ENCODE results near the gene DCHS2.

Gene DCHS2

DNA sequence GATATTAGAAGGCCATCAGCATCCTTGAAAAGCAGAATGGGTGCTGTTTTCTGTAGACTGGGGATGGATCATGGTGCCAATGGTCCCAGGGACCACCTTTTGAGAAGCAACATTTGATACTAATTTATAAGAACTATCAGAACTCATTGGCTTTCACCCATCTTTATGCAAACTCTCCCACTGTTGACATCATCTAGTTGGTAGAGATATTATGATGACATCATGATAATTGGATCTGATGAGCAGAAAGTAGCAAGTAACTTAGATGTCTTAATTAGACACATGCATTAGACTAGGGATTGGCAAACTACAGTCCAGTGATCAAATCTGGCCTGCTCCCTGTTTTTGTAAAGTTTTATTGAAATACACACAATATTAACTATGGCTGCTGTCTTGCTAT lies 181.0 kb downstream of the DCHS2 start:
- H3K9ac ChIP-seq (ENCODE audit: low read length) = no peak overlapping the region
- H3K4me1 ChIP-seq (ENCODE audit: insufficient read depth, low read length) = no peaks in the 10 kb centered on the region
- H3K27me3 ChIP-seq (ENCODE audit: control insufficient read depth in 1 of 2, insufficient read depth in 2 of 2, low read length in 2 of 2) = no peaks in the 10 kb centered on the region
- no peak overlapping the region for H3K4me3 ChIP-seq (ENCODE audit: low read depth in 1 of 2, low read length in 2 of 2)
- no peaks in the 10 kb centered on the region for H3K9me3 ChIP-seq (ENCODE audit: low read length)
- H3K36me3 ChIP-seq (ENCODE audit: insufficient read depth, low read length) = no peaks in the 10 kb centered on the region
- H3K27ac ChIP-seq (ENCODE audit: low read depth, low read length) = no peak overlapping the region

DNA sequence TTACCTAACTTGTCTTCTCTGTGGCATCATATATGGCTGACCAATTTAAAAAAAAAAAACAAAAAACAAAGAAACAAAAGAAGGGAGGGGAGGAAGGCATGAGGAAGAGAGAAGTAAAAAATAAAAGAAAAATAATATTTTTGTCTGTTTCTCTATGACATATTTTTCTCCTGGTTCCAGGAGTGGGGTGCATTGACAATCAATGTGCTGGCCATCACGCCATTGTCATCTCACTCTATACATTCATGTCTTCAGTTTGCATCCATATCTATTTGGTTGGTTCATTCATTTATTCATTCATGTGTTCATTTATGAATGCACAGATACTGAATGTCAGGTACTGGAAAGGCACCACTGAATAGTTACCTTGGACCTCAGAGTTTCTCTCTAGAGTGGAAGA lies 183.4 kb downstream of the DCHS2 start:
- no peak overlapping the region for H3K9ac ChIP-seq (ENCODE audit: low read length)
- no peaks in the 10 kb centered on the region for H3K27me3 ChIP-seq (ENCODE audit: control insufficient read depth in 1 of 2, insufficient read depth in 2 of 2, low read length in 2 of 2)
- no peaks in the 10 kb centered on the region for H3K9me3 ChIP-seq (ENCODE audit: low read length)

DNA sequence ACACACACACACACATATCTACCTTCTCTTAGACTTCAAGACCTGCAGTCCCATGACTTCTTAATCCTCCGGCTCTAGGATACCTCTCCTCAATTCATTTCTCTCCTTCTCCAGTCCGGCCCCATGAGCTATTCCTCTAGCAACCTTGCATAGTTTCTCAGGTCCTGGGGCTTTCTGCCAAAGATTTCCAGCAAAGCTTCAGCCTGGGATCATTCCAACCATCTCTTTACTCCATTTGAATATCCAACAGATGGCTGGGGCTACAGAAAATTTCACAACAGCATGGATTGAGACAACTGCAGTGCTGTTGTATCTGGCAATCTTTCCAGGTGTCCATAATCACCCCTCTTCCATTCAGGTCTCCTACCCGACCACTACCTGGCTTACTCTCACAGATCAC lies 184.1 kb downstream of the DCHS2 start:
- H3K27ac ChIP-seq (ENCODE audit: low read depth, low read length) = no peak overlapping the region
- no peaks in the 10 kb centered on the region for H3K4me1 ChIP-seq (ENCODE audit: insufficient read depth, low read length)
- no peaks in the 10 kb centered on the region for H3K27me3 ChIP-seq (ENCODE audit: control insufficient read depth in 1 of 2, insufficient read depth in 2 of 2, low read length in 2 of 2)
- H3K9ac ChIP-seq (ENCODE audit: low read length) = no peak overlapping the region
- H3K36me3 ChIP-seq (ENCODE audit: insufficient read depth, low read length) = no peaks in the 10 kb centered on the region
- H3K9me3 ChIP-seq (ENCODE audit: low read length) = no peaks in the 10 kb centered on the region
- H3K4me3 ChIP-seq (ENCODE audit: low read depth in 1 of 2, low read length in 2 of 2) = no peak overlapping the region

More for the DNA sequence above, 183.4 kb downstream of the DCHS2 start:
- Histone ChIP-seq H3K36me3 (ENCODE audit: insufficient read depth, low read length) (no peaks in the 10 kb centered on the region), H3K4me3 (ENCODE audit: low read depth in 1 of 2, low read length in 2 of 2) (no peak overlapping the region), H3K27ac (ENCODE audit: low read depth, low read length) (no peak overlapping the region), H3K4me1 (ENCODE audit: insufficient read depth, low read length) (no peaks in the 10 kb centered on the region)

DNA sequence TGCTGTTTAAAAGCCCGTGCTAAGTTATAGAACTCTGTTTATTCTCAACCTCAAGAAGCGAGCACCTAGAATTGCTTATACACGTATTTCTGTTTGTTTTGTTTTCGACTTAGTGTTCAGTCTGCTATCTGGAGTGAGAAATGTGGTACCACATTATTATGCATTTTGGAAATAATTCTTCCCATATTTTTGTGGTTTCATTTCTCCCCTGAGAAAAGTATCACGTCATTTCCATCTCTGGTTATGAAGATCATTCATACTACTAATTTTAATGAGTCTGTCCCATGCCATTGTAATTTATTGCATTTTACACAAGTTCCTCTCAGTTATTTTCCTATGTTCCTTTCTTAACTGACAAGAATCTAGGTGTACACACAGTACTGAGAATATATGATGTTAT lies 186.0 kb downstream of the DCHS2 start:
- H3K36me3 ChIP-seq (ENCODE audit: insufficient read depth, low read length) = no peaks in the 10 kb centered on the region
- H3K4me3 ChIP-seq (ENCODE audit: low read depth in 1 of 2, low read length in 2 of 2) = no peak overlapping the region
- no peaks in the 10 kb centered on the region for H3K4me1 ChIP-seq (ENCODE audit: insufficient read depth, low read length)
- no peak overlapping the region for H3K9ac ChIP-seq (ENCODE audit: low read length)
- no peak overlapping the region for H3K27ac ChIP-seq (ENCODE audit: low read depth, low read length)
- H3K27me3 ChIP-seq (ENCODE audit: control insufficient read depth in 1 of 2, insufficient read depth in 2 of 2, low read length in 2 of 2) = no peaks in the 10 kb centered on the region
- no peaks in the 10 kb centered on the region for H3K9me3 ChIP-seq (ENCODE audit: low read length)

DNA sequence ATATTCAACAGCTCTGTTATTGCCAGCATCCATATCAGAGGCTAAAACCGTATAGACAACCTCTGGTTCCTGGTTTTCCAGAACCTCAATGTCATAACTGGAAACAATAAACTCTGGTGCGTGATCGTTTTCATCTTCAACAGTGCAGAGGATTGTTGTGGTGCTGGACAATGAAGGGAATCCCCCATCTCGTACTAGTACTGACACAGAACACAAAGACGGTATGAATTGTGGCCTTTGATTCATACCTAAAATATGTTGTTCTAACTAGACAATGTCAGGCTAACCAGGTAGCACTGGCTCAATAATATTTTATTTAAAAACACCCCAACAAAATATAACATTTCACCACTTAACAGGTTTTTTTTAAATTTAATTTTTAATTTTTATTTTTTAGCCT lies 186.9 kb downstream of the DCHS2 start:
- no peak overlapping the region for H3K4me3 ChIP-seq (ENCODE audit: low read depth in 1 of 2, low read length in 2 of 2)
- H3K27me3 ChIP-seq (ENCODE audit: control insufficient read depth in 1 of 2, insufficient read depth in 2 of 2, low read length in 2 of 2) = no peaks in the 10 kb centered on the region
- H3K9ac ChIP-seq (ENCODE audit: low read length) = no peak overlapping the region
- H3K4me1 ChIP-seq (ENCODE audit: insufficient read depth, low read length) = no peaks in the 10 kb centered on the region
- no peaks in the 10 kb centered on the region for H3K36me3 ChIP-seq (ENCODE audit: insufficient read depth, low read length)
- no peaks in the 10 kb centered on the region for H3K9me3 ChIP-seq (ENCODE audit: low read length)
- no peak overlapping the region for H3K27ac ChIP-seq (ENCODE audit: low read depth, low read length)

DNA sequence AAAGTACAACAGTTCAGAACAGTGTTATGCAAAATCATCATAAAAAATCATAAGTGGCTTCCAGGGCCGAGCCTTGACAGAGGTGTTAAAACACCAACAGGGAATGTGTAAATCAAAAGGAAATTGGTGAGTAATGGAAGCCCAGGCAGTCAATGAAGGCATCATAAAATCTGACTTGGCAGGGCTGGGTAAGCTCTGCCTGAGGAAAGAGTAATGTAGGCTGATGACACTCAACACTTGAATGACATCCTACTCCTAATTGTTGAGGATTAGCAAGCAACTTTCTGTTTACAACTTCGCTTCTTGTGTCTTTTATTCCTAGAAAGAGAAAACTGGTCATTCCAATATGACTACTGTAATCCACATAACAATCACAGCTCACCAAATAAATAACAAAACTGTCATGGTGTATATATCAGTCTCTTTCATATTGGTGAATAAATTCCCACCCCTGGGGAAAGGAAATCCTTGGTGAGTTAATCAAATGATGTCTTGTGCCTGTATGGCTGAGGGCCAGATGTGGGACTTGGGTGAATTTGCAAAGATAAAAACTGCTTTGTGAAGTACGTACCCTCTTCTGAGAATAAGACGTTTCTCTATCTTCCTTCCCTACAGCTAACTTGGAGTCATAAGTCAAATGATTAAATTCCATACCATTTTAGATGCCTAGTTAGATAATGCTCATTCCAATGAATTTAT lies 196.8 kb downstream of the DCHS2 start:
- H3K9me3 ChIP-seq (ENCODE audit: low read length) = no peaks in the 10 kb centered on the region
- H3K4me3 ChIP-seq (ENCODE audit: low read depth in 1 of 2, low read length in 2 of 2) = no peak overlapping the region
- H3K9ac ChIP-seq (ENCODE audit: low read length) = no peak overlapping the region
- H3K27ac ChIP-seq (ENCODE audit: low read depth, low read length) = no peak overlapping the region
- H3K27me3 ChIP-seq (ENCODE audit: control insufficient read depth in 1 of 2, insufficient read depth in 2 of 2, low read length in 2 of 2) = no peaks in the 10 kb centered on the region
- H3K4me1 ChIP-seq (ENCODE audit: insufficient read depth, low read length) = no peaks in the 10 kb centered on the region
- no peaks in the 10 kb centered on the region for H3K36me3 ChIP-seq (ENCODE audit: insufficient read depth, low read length)

DNA sequence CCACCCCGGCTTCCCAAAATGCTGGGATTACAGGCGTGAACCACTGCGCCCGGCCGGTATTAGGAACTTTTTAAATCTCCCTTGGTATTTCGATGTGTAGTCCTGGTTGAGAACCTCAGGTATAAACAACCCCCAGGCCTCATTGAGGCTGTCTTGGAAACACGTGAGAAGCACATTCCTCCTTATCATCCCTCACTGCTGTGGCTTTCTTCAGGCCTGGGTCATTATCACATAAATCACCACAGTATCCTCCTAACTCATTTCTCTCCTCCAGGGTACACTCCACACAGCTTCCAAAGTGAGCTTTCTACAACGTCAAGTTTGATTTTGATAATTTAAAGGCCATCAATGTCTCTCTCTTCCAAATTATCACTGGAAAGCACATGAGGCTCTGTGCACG lies 198.2 kb downstream of the DCHS2 start:
- H3K9ac ChIP-seq (ENCODE audit: low read length) = no peak overlapping the region
- no peak overlapping the region for H3K27ac ChIP-seq (ENCODE audit: low read depth, low read length)
- H3K27me3 ChIP-seq (ENCODE audit: control insufficient read depth in 1 of 2, insufficient read depth in 2 of 2, low read length in 2 of 2) = no peaks in the 10 kb centered on the region

DNA sequence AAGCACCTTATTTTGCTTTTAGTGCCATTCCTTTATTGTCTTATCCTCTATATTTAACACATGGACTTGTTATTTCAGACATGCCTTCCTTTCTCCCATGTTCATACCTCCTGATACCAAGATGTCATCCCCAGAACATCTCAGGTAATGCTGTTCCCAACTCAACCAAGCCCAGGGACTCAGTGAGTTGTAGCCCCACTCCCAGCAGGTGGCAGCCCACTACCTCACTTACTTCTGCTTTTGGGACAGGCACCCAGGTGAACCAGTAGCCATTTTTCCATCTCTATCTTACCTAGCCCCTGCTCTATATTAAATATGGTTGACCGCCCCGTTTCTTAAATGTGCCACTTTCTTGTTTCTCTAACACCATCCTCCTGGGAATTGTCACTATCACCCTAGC lies 199.0 kb downstream of the DCHS2 start:
- Histone ChIP-seq H3K4me3 (ENCODE audit: low read depth in 1 of 2, low read length in 2 of 2) (no peak overlapping the region), H3K9ac (ENCODE audit: low read length) (no peak overlapping the region), H3K27ac (ENCODE audit: low read depth, low read length) (no peak overlapping the region), H3K9me3 (ENCODE audit: low read length) (no peaks in the 10 kb centered on the region), H3K36me3 (ENCODE audit: insufficient read depth, low read length) (no peaks in the 10 kb centered on the region), H3K27me3 (ENCODE audit: control insufficient read depth in 1 of 2, insufficient read depth in 2 of 2, low read length in 2 of 2) (no peaks in the 10 kb centered on the region), H3K4me1 (ENCODE audit: insufficient read depth, low read length) (no peaks in the 10 kb centered on the region)

More for the DNA sequence above, 198.2 kb downstream of the DCHS2 start:
- Histone ChIP-seq H3K36me3 (ENCODE audit: insufficient read depth, low read length) (no peaks in the 10 kb centered on the region), H3K4me3 (ENCODE audit: low read depth in 1 of 2, low read length in 2 of 2) (no peak overlapping the region), H3K9me3 (ENCODE audit: low read length) (no peaks in the 10 kb centered on the region), H3K4me1 (ENCODE audit: insufficient read depth, low read length) (no peaks in the 10 kb centered on the region)

DNA sequence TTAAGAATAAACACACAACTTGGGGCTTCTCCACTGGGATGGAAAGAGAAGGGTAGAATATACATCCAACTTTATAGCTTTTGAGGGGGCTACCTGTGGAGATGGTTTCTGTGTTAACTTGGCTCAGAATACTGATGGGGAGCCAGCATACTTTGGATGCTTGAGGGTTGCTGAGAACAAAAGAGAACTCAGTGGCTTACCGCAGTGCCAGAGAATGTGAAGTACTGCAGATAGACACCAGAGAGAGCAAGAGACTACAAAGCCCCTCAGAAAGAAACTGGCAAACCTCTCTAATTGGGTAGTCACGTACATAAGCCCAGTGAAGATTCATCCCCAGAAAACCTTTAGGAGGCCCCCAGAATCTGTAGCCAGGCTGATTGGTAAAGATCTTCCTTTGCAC lies 214.4 kb downstream of the DCHS2 start:
- no peaks in the 10 kb centered on the region for H3K27me3 ChIP-seq (ENCODE audit: control insufficient read depth in 1 of 2, insufficient read depth in 2 of 2, low read length in 2 of 2)

DNA sequence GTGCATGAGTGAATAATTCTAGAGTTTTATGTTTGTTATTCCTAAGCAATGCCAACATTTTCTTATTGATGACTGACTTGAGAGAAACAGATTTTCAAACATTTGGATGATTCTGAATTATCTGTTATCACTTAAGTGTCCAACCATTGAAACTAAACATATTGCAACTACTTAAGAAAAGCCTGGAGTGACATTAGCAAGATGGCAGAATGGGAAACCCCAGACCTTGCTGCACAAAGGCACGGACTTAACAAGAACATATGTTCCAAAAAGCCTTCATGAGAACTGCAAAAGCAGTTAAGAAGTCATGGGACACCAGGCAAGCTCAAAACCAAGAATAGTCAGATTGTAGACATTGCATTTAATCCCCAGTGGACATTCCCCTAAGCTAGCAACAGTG lies 215.1 kb downstream of the DCHS2 start:
- Histone ChIP-seq H3K36me3 (ENCODE audit: insufficient read depth, low read length) (no peaks in the 10 kb centered on the region), H3K4me1 (ENCODE audit: insufficient read depth, low read length) (no peaks in the 10 kb centered on the region), H3K9ac (ENCODE audit: low read length) (no peak overlapping the region), H3K27me3 (ENCODE audit: control insufficient read depth in 1 of 2, insufficient read depth in 2 of 2, low read length in 2 of 2) (no peaks in the 10 kb centered on the region), H3K4me3 (ENCODE audit: low read depth in 1 of 2, low read length in 2 of 2) (no peak overlapping the region), H3K27ac (ENCODE audit: low read depth, low read length) (no peak overlapping the region), H3K9me3 (ENCODE audit: low read length) (no peaks in the 10 kb centered on the region)

More for the DNA sequence above, 214.4 kb downstream of the DCHS2 start:
- Histone ChIP-seq H3K27ac (ENCODE audit: low read depth, low read length) (no peak overlapping the region), H3K9me3 (ENCODE audit: low read length) (no peaks in the 10 kb centered on the region), H3K9ac (ENCODE audit: low read length) (no peak overlapping the region), H3K4me3 (ENCODE audit: low read depth in 1 of 2, low read length in 2 of 2) (no peak overlapping the region), H3K4me1 (ENCODE audit: insufficient read depth, low read length) (no peaks in the 10 kb centered on the region), H3K36me3 (ENCODE audit: insufficient read depth, low read length) (no peaks in the 10 kb centered on the region)

DNA sequence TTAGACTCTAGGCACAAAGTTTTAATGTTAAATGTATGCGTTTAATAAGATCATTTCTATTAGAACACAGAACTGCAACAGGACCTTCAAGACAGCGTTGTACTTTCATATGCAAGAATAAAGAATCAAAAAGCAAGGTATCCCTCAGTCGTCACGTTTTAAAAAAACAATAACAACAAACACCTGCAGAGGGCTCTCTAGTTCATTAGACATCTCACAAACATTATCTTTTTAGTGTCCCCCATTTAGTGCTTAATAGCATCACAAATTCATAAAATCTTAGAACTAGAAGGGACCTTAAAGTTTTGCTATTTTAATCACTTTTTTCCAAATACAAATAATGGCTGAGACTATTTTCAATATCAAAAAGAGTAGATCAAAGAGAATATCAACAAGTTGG lies 236.6 kb downstream of the DCHS2 start:
- Histone ChIP-seq H3K36me3 (ENCODE audit: insufficient read depth, low read length) (no peaks in the 10 kb centered on the region), H3K27ac (ENCODE audit: low read depth, low read length) (no peak overlapping the region), H3K4me1 (ENCODE audit: insufficient read depth, low read length) (no peaks in the 10 kb centered on the region), H3K9ac (ENCODE audit: low read length) (no peak overlapping the region), H3K9me3 (ENCODE audit: low read length) (no peaks in the 10 kb centered on the region), H3K4me3 (ENCODE audit: low read depth in 1 of 2, low read length in 2 of 2) (no peak overlapping the region), H3K27me3 (ENCODE audit: control insufficient read depth in 1 of 2, insufficient read depth in 2 of 2, low read length in 2 of 2) (no peaks in the 10 kb centered on the region)

DNA sequence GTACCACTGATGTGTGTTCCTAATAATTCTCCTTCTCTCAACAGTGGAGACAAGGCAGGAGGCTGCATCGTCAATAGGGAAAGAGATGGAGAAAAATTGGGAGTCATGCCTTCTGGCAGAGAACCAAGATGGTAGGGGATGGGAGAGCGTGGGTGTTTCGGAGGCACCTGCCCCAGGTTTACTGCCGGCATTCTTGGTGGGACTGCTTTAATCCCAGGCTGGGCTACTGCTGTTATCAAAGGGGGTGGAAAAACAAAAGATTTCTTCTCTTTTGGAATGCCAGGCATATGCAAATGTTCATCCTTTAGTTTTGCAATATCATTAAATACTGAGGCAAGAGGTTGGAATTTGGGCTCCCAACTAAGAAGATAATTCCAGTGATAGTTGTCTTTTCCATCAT lies 257.0 kb downstream of the DCHS2 start:
- Histone ChIP-seq H3K9me3 (ENCODE audit: low read length) (no peaks in the 10 kb centered on the region), H3K36me3 (ENCODE audit: insufficient read depth, low read length) (no peaks in the 10 kb centered on the region), H3K4me3 (ENCODE audit: low read depth in 1 of 2, low read length in 2 of 2) (no peak overlapping the region), H3K27me3 (ENCODE audit: control insufficient read depth in 1 of 2, insufficient read depth in 2 of 2, low read length in 2 of 2) (no peaks in the 10 kb centered on the region), H3K4me1 (ENCODE audit: insufficient read depth, low read length) (no peaks in the 10 kb centered on the region), H3K9ac (ENCODE audit: low read length) (no peak overlapping the region), H3K27ac (ENCODE audit: low read depth, low read length) (no peak overlapping the region)
